GM18505 (cell line): Measurements from ENCODE around the gene MCC.
A peak's percentile ranks its signal among the peaks of the same experiment; 100 is the strongest.

ENCODE experiments used
- ATAC-seq: cut with Tn5 transposase; IDR thresholded peaks from one replicate; pipeline ENCODE4 v1.9.1; 2021; ENCODE audit not compliant: unreplicated experiment
- POLR2A ChIP-seq: IDR thresholded peaks from 4 replicates; pipeline ENCODE4 v1.6.1; 2011; ENCODE audit warnings: borderline replicate concordance; ENCODE audit not compliant: insufficient read depth, insufficient read length; ENCODE audit errors: extremely low read depth

Gene MCC

DNA sequence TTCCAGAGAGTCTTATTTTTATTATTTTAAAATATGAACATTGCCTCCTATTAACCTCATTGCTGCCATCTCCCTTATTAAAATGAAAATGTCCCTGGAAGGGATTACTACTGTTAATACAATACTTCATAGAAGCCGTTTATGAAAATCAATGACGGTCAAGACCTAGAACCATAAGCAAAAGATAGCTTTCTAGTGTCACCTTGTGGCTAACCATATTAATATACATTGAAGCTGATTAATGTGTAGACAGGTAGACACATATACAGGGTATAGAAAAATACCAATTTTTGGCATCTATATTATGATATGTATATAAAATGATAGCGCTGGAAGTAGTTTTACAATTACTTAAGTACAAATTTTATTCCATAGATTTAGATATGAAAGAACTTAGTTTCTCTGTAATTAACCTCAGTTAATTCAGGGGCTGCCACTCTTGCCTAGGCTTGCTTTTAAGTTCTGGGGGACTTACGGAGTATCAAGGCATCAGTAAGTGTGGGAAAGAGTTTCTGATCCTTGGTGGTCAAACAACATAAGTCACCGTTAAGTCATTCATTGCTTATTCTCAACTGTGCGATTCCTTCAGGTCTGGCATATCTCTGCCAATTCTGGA is 22.7 kb upstream of the MCC start:
- no peak for ATAC-seq
- no peak for TF ChIP-seq POLR2A

DNA sequence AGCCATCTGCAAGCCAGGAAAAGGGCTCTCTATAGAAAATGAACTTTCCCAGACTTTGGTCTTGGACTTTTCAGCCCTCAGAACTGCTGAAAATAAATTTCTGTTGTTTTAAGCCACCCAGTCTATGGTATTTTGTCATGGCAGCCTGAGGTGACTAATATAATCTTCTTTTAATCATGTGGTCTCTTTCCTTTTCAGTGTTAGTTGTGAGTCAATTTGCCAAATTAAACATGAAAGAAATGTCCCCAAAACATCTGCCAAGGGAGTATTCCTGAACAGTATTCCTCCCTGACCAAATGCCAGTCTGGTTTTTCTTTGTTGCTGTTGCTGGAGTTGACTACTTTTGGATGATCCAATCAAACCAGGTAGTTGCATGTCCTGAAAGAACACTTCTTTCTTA is 20.5 kb upstream of the MCC start:
- no peak for ATAC-seq

GRCh38 chr5:113507601-113508000 is 19.3 kb upstream of the MCC start:
- no peak for ATAC-seq
- TF ChIP-seq POLR2A = no peak

More for the DNA sequence above, 20.5 kb upstream of the MCC start:
- no peak for TF ChIP-seq POLR2A

GRCh38 chr5:113505181-113505580 is 16.9 kb upstream of the MCC start:
- no peak for TF ChIP-seq POLR2A
- no peak for ATAC-seq

- ATAC-seq = no peak
- no peak for TF ChIP-seq POLR2A
These were observed 14.9 kb upstream of the MCC start for GRCh38 chr5:113503146-113503545.

- no peak for ATAC-seq
- no peak for TF ChIP-seq POLR2A
These were observed 13.8 kb upstream of the MCC start for GRCh38 chr5:113502073-113502472.

DNA sequence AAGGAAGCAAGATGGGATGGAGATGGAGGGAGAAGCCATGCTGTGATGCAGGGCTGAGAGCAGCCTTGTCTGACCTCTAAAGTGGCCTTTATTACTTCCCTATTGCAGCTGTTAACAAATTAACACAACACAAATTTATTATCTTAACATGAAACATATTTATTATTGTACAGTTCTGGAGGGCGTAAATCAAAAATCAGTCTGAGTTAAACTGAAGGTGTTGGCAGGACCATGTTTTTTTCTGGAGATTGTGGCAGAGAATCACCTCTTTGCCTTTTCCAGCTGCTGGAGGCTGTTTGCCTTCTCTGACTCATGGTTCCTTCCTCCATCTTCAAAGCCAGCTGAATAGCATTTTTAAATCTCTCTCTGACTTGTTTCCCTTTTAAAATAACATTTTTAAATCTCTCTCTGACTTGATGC is 7.2 kb upstream of the MCC start:
- ATAC-seq = no peak
- TF ChIP-seq POLR2A = no peak

- ATAC-seq = no peak
- TF ChIP-seq POLR2A = no peak
These were observed 5.2 kb upstream of the MCC start for GRCh38 chr5:113493446-113493845.

DNA sequence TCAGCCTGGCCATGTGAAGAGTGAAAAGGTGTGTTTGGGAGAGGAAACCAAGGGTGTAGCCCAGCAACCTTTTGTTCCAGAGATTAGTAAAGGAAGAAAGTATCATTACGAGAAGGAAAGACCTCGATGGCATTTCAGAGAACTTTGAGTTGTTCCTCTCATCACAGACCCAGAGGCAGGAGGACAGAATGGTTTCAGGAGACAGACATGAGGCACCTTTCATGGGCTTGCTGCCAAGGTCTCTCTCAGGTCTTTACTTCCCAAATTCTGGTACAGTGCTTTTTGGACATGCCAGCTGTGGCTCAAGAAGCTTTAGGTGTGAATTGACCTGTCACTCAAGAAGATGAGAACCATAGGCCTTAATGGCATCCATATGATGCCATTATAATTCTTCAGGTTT is 2.8 kb upstream of the MCC start:
- ATAC-seq = no peak
- TF ChIP-seq POLR2A = no peak

GRCh38 chr5:113490317-113490716 is 2.1 kb upstream of the MCC start:
- no peak for TF ChIP-seq POLR2A
- ATAC-seq = no peak

DNA sequence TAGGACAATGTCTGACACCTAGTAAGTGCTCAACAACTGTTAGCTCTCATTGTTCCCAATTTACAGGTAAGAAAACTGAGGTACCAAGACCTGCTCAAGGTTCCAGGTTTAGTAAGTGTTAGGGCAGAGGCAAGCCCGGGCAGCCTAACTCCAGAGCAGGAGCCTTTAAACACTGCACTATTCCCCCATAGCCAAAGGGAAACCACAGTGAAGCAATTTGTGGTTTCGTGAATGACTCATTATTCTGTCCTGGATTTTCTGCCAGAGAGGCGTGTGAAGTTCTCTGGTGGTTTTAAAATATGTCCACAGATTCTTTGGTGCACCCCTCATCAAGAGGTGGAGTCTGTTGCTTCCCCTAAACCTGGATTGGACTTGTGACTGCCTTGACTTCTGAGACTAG is 1.0 kb upstream of the MCC start:
- peak; percentile 51 for ATAC-seq
- no peak for TF ChIP-seq POLR2A

DNA sequence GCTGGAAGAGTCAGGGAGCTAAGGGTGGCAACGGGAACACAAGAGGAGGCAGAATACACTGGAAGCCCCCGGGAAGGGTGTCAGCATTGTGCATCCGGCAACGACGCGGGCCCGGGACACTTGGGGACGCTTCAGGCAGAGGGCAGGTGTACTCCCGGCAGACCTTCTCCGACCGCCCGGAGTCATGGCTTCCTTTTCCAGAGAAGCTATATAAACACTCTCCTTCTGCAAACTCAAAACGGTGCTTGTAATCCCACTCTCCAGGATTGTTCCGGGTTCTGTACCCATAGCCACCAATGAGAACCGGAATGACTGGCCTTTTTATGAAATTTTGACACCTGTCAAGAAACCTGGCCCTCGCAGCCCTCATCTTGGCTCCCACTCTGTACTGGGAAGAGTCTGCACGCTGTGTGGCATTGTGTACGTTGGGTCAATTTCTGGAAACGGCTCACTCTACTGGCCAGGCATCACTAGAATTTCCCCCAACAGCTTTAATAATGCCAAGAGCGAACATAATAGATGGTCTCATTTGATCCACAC is 462 bp upstream of the MCC start:
- TF ChIP-seq POLR2A = no peak
- ATAC-seq = no peak

DNA sequence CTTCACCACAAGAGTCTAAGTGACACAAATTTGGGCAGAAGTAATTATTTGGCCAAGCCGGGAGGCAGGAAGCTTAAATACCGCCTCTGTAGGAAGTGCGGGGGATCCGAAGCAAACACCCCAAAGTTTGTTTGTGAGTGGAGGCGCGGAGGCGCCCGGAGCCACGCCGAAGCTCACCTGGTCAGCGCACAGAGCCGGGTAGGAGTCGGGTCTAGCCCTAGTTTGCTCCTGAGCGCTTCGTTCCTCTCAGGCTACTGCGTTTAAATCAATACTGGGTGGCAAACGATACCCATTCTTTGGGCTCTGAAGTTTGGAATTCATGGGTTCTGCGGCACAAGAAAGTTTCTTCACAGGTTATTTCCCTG is 855 bp downstream of the MCC start:
- no peak for TF ChIP-seq POLR2A
- ATAC-seq = no peak

GRCh38 chr5:113480243-113480642 is 8.0 kb downstream of the MCC start:
- no peak for ATAC-seq
- TF ChIP-seq POLR2A = no peak

DNA sequence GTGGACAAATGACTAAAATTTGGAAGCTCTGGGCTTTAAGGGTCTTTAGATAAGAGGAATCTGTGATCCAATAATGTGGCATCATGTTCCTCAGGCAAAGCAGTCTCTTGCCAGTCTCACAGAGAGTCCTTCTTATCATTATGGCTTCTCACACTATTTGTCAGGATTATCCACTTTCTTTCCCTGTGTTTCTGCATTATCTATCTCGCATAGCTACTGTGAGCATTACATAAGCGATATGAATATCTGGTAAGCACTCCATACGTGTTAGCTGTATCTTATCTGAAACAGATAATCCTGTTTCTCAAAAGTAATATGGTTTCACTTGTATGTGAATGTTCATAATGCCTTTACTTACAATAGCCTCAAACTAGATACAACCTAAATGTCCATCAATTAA is 9.6 kb downstream of the MCC start:
- no peak for ATAC-seq
- no peak for TF ChIP-seq POLR2A
